Measurements from ENCODE around the gene CWC22.

- no peak for TF ChIP-seq POLR2A (IDR thresholded peaks at IDR 0.05; ENCODE audit: low read length)
- no peak for TF ChIP-seq GATA1 (IDR thresholded peaks at IDR 0.05; ENCODE audit: low read depth, low read length)
Measured at GRCh38 chr2:180006231-180006630, 866 bp downstream of the CWC22 start.
